HCT116 (cell line): ENCODE measurements around the gene GET3. TPM values are rescaled to one million over a fixed set of nuclear protein-coding genes. Genes with fewer than 3 reads are reported as not detected.
A peak's percentile ranks its signal among the peaks of the same experiment; 100 is the strongest.
"Not testable (repeated sequence)": the region's sequence is repeated elsewhere in the genome, so short reads cannot be mapped to it uniquely, and the experiment has no call there.

Experiments used
- ATAC-seq: fragments of 200-7000 bp; cut with Tn5 transposase; 2 replicates; pipeline ENCODE4 v1.9.1; 2020; ENCODE audit warnings: mild to moderate bottlenecking, moderate library complexity
- BruUV-seq: library from RNA; stranded (reverse); fragments of 400-500 nt; replicated peaks from 2 replicates; lab custom pipeline; 2021; lab: Mats Ljungman, UMichigan
- CTCF ChIA-PET: fragments of 300-600 bp; sonication (Branson Sonifier 250); formaldehyde crosslinking; loops from one replicate; lab custom pipeline; 2021; ENCODE audit warnings: antibody characterized with exemption; lab: Charles Lee
- POLR2A ChIA-PET: fragments of 300-600, 350-600 bp; sonication (Branson Sonifier 250); formaldehyde crosslinking; loops from one replicate; lab custom pipeline; 2021; ENCODE audit warnings: antibody characterized with exemption; lab: Charles Lee
- RAD21 ChIA-PET, 2 experiments: fragments of 300-600 bp; sonication (Branson Sonifier 250); formaldehyde crosslinking; loops; one replicate each; lab custom pipeline; 2023; ENCODE audit warnings: low total read pairs in 2 of 2; ENCODE audit not compliant: uncharacterized antibody in 2 of 2, unreplicated experiment in 2 of 2, low non-redundant PET in 1 of 2; lab: Charles Lee
- DNase-seq: peaks from one replicate; pipeline ENCODE4 v3.0.0-alpha.2; 2010; ENCODE audit warnings: low read depth, low spot score
- H2AFZ ChIP-seq: fragments of 200-600 bp; shearing (Covaris generic), sonication (generic); 2 replicates; pipeline ENCODE4 v1.6.1; 2017; ENCODE audit warnings: low read depth, mixed run types, mixed read lengths, antibody characterized with exemption, low read length; ENCODE audit not compliant: poor library complexity, severe bottlenecking
- H3K27ac ChIP-seq: 2 replicates; pipeline ENCODE4 v1.5.1; 2012; ENCODE audit warnings: low read depth, low read length
- H3K27me3 ChIP-seq: fragments of 200-600 bp; sonication (generic); 2 replicates; pipeline ENCODE4 v1.6.1; 2016; ENCODE audit warnings: mixed run types, low read length, mixed read lengths; ENCODE audit not compliant: insufficient read depth
- H3K36me3 ChIP-seq, 2 experiments: fragments of 200-500 bp in 1 of 2; fragments of 200-600 bp in 1 of 2; sonication (Bioruptor generic) in 1 of 2; sonication (generic) in 1 of 2; 2 replicates each; pipeline versions ENCODE4 v1.5.1 to v1.6.1; 2014 to 2016; ENCODE audit warnings: low read length in 2 of 2, inconsistent platforms in 1 of 2, mixed read lengths in 1 of 2, mixed run types in 1 of 2; ENCODE audit not compliant: insufficient read depth in 2 of 2, control insufficient read depth in 1 of 2
- H3K4me1 ChIP-seq, 2 experiments: fragments of 200-600 bp in 1 of 2; sonication (generic) in 1 of 2; 2 replicates each; pipeline versions ENCODE4 v1.5.1 to v1.6.1; 2012 to 2017; ENCODE audit warnings: low read length in 2 of 2, inconsistent platforms in 1 of 2, mild to moderate bottlenecking in 1 of 2, mixed read lengths in 1 of 2, mixed run types in 1 of 2, moderate library complexity in 1 of 2; ENCODE audit not compliant: insufficient read depth in 2 of 2, control insufficient read depth in 1 of 2
- H3K4me2 ChIP-seq: fragments of 200-600 bp; sonication (generic); 2 replicates; pipeline ENCODE4 v1.6.1; 2017; ENCODE audit warnings: mixed run types, low read length, mixed read lengths
- H3K4me3 ChIP-seq, 2 experiments: fragments of 200-600 bp in 1 of 2; sonication (generic) in 1 of 2; replicated peaks in 1 of 2; 2 replicates each; pipeline ENCODE4 v1.5.1; 2011 to 2016; ENCODE audit warnings: low read length in 2 of 2, control low read depth in 1 of 2, low read depth in 1 of 2, mild to moderate bottlenecking in 1 of 2, mixed read lengths in 1 of 2, mixed run types in 1 of 2
- H3K79me2 ChIP-seq: fragments of 200-600 bp; sonication (generic); 2 replicates; pipeline ENCODE4 v1.6.1; 2017; ENCODE audit warnings: mild to moderate bottlenecking, mixed run types, low read length, moderate library complexity, mixed read lengths; ENCODE audit not compliant: insufficient read depth
- H3K9ac ChIP-seq: fragments of 200-600 bp; sonication (generic); 2 replicates; pipeline ENCODE4 v1.6.1; 2016; ENCODE audit warnings: low read length, mixed read lengths
- H3K9me2 ChIP-seq: fragments of 200-600 bp; sonication (generic), shearing (Covaris generic); 2 replicates; pipeline ENCODE4 v1.6.1; 2017; ENCODE audit warnings: mixed run types, mild to moderate bottlenecking, moderate library complexity; ENCODE audit not compliant: insufficient read depth
- H3K9me3 ChIP-seq, 2 experiments: fragments of 200-500 bp in 1 of 2; fragments of 200-600 bp in 1 of 2; sonication (Bioruptor generic) in 1 of 2; sonication (generic) in 1 of 2; 2 replicates each; pipeline ENCODE4 v1.6.1; 2014 to 2017; ENCODE audit warnings: low read length in 2 of 2, mixed read lengths in 2 of 2, inconsistent platforms in 1 of 2, low read depth in 1 of 2, mild to moderate bottlenecking in 1 of 2, mixed run types in 1 of 2, moderate library complexity in 1 of 2; ENCODE audit not compliant: control insufficient read depth in 1 of 2, insufficient read depth in 1 of 2
- H4K20me1 ChIP-seq: fragments of 200-600 bp; sonication (generic), shearing (Covaris generic); 2 replicates; pipeline ENCODE4 v1.6.1; 2017; ENCODE audit warnings: mixed run types, mild to moderate bottlenecking, moderate library complexity; ENCODE audit not compliant: insufficient read depth
- EZH2 ChIP-seq: fragments of 200-600 bp; sonication (generic); IDR thresholded peaks from 2 replicates; pipeline ENCODE4 v1.6.1; 2017; ENCODE audit warnings: antibody characterized with exemption, mixed run types
- MAX ChIP-seq: IDR thresholded peaks from 2 replicates; pipeline ENCODE4 v1.6.1; 2012
- intact Hi-C: fragments of 100-400 bp; cut with micrococcal nuclease; formaldehyde crosslinking; loops from 2 replicates; pipeline ENCODE4 v1.10.0; 2022
- total RNA-seq: library from RNA; stranded (reverse); gene quantifications from one replicate; pipeline ENCODE4 v1.2.1, GENCODE V29; 2021; ENCODE audit not compliant: unreplicated experiment

GET3 gene
- total RNA-seq, 1 experiment from 2014 or later: 77.6 TPM

DNA sequence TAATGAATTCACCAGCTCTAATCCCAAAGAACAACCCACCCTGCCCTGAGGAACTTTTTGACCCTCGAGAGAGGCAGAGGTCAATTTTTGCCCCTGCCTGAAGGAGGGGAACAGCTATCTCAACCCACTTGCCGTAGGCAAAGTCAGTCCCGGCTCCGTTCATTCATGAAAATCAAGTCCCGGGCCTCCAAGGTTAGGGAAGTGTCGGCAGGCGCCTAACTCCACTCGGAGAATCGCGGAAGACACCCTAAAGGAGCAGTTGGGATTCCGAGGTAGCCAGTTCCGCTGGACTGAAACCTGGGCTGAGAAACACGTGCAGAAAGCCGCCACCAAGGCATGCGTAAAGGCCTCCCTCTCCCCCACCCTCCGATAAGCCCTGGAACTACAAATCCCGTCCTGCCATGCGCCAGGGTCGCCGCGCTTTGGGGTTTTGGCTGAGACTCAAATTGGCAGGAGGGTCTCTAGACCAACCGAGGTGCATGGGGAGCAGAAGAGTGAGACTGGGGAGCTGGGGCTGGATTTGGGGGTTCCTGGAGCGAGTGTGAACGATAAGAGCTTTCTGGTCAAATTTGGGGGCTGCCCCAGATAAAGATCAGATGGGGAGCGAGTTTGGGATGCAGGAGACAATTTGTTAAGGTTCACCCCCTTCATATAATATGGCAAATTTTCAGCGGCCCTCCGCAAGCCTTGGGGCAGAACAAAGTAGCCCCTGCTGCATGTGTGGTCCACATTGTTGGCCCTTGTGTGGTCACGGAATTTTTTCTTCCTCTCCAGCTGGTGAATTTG lies 13.5 kb upstream of the GET3 start, which contains the start of gene TNPO2:
TNPO2 (minus strand) TSS at position 292 of the 786 bp plus-strand sequence. CDS start 2,955 bp downstream, outside the sequence.
- Histone ChIP-seq H4K20me1 (no peaks in the 10 kb centered on the region), H3K36me3 (peaks cover 8 to 19% of the 10 kb centered on the region in 2 experiments; a peak in 3 of 4 replicates), H3K27ac (peak within 1 kb of the TSS; percentile 88), H3K27me3 (no peaks in the 10 kb centered on the region), H2AFZ (no peak within 1 kb of the TSS), H3K9me2 (no peaks in the 10 kb centered on the region), H3K9me3 (no peaks in the 10 kb centered on the region), H3K4me2 (peak within 1 kb of the TSS; percentile 78), H3K4me1 (peaks cover 0 to 38% of the 10 kb centered on the region in 2 experiments; a peak in 3 of 4 replicates), H3K79me2 (peaks cover 48% of the 10 kb centered on the region), H3K4me3 (peak within 1 kb of the TSS; percentile 82 to 93), H3K9ac (peak within 1 kb of the TSS; percentile 93)
- DNase-seq (peak; percentile 24), ATAC-seq (peak; percentile 35)
- intact Hi-C loops: no loop called here
- no TSS peak for BruUV-seq
- TF ChIP-seq EZH2: no peak
- TF ChIP-seq MAX: peak; percentile 89
- POLR2A ChIA-PET: interaction anchor here (1.5 to 3.9 kb wide), 3 partner anchors 10 to 68 kb away, joined by 8 to 32 read pairs (median 23); partner anchors contain the start of genes DHPS and JUNB
- RAD21 ChIA-PET: interaction anchor here in 1 of 2 experiments (0.6 kb wide), 1 partner anchor 146 kb away, joined by 4 read pairs; no protein-coding TSS in a partner anchor
- CTCF ChIA-PET: interaction anchor here (1.2 to 3.0 kb wide), 3 partner anchors 10 to 124 kb away, joined by 4 to 17 read pairs (median 6); partner anchors contain the start of gene TRIR

GRCh38 chr19:12725612-12726011 lies 11.7 kb upstream of the GET3 start:
- H3K9me2 ChIP-seq, DNase-seq, BruUV-seq, intact Hi-C loops, H3K9ac ChIP-seq, ATAC-seq, H2AFZ ChIP-seq, H3K4me3 ChIP-seq, RAD21 ChIA-PET, H3K9me3 ChIP-seq, CTCF ChIA-PET, H3K27me3 ChIP-seq, H3K4me2 ChIP-seq, H3K27ac ChIP-seq, H4K20me1 ChIP-seq: not testable (repeated sequence)
- Histone ChIP-seq H3K79me2 (peaks cover 42% of the 10 kb centered on the region), H3K4me1 (peaks cover 0 to 33% of the 10 kb centered on the region in 2 experiments; a peak in 3 of 4 replicates), H3K36me3 (peaks cover 21 to 26% of the 10 kb centered on the region in 2 experiments)
- POLR2A ChIA-PET: interaction anchor here (1.1 kb wide), 1 partner anchor 9 kb away, joined by 3 read pairs; no protein-coding TSS in a partner anchor
